ENCODE data around the gene NFAM1. TPM values are rescaled to one million over a fixed set of nuclear protein-coding genes. Genes with fewer than 3 reads are reported as not detected.

NFAM1 gene
- polyA plus RNA-seq, 1 donor, result 1.8 TPM

- WGBS (ENCODE audit: insufficient coverage, low lambda C conversion rate), result 60% methylated on average over 1 of the region's 9 CpGs
- Histone ChIP-seq H3K27me3 (ENCODE audit: control insufficient read depth, insufficient read depth, low read length) (peaks cover 45% of the 10 kb centered on the region), H3K36me3 (ENCODE audit: control insufficient read depth, insufficient read depth, low read length) (no peaks in the 10 kb centered on the region), H3K4me1 (ENCODE audit: control insufficient read depth, insufficient read depth, low read length) (peaks cover 12% of the 10 kb centered on the region), H3K9me3 (ENCODE audit: control insufficient read depth, low read depth, low read length) (no peaks in the 10 kb centered on the region), H3K4me3 (ENCODE audit: low read length) (no peak overlapping the region), H3K27ac (ENCODE audit: low read length) (no peak overlapping the region)
- no peak for DNase-seq
Observed at GRCh38 chr22:42430528-42431125, 1.6 kb downstream of the NFAM1 start.

- H3K36me3 ChIP-seq (ENCODE audit: control insufficient read depth, insufficient read depth, low read length), result no peaks in the 10 kb centered on the region
- H3K9me3 ChIP-seq (ENCODE audit: control insufficient read depth, low read depth, low read length), result no peaks in the 10 kb centered on the region
- peaks cover 42% of the 10 kb centered on the region for H3K27me3 ChIP-seq (ENCODE audit: control insufficient read depth, insufficient read depth, low read length)
- no peak overlapping the region for H3K4me3 ChIP-seq (ENCODE audit: low read length)
- DNase-seq, result no peak
- H3K27ac ChIP-seq (ENCODE audit: low read length), result no peak overlapping the region
- H3K4me1 ChIP-seq (ENCODE audit: control insufficient read depth, insufficient read depth, low read length), result peaks cover 10% of the 10 kb centered on the region
- WGBS (ENCODE audit: insufficient coverage, low lambda C conversion rate), result no CpG with 5 or more reads among the region's 3 CpGs
Observed at GRCh38 chr22:42428760-42429159, 3.4 kb downstream of the NFAM1 start.

- peaks cover 10% of the 10 kb centered on the region for H3K4me1 ChIP-seq (ENCODE audit: control insufficient read depth, insufficient read depth, low read length)
- no peak overlapping the region for H3K4me3 ChIP-seq (ENCODE audit: low read length)
- H3K36me3 ChIP-seq (ENCODE audit: control insufficient read depth, insufficient read depth, low read length), result no peaks in the 10 kb centered on the region
- DNase-seq, result no peak
- peaks cover 35% of the 10 kb centered on the region for H3K27me3 ChIP-seq (ENCODE audit: control insufficient read depth, insufficient read depth, low read length)
- H3K27ac ChIP-seq (ENCODE audit: low read length), result no peak overlapping the region
- no CpG with 5 or more reads among the region's 14 CpGs for WGBS (ENCODE audit: insufficient coverage, low lambda C conversion rate)
- H3K9me3 ChIP-seq (ENCODE audit: control insufficient read depth, low read depth, low read length), result no peaks in the 10 kb centered on the region
Observed at GRCh38 chr22:42428025-42428424, 4.2 kb downstream of the NFAM1 start.

GRCh38 chr22:42427167-42427566, 5.0 kb downstream of the NFAM1 start:
- no peaks in the 10 kb centered on the region for H3K36me3 ChIP-seq (ENCODE audit: control insufficient read depth, insufficient read depth, low read length)
- DNase-seq, result no peak
- no peak overlapping the region for H3K4me3 ChIP-seq (ENCODE audit: low read length)
- WGBS (ENCODE audit: insufficient coverage, low lambda C conversion rate), result 100% methylated on average over 1 of the region's 9 CpGs
- peaks cover 7% of the 10 kb centered on the region for H3K4me1 ChIP-seq (ENCODE audit: control insufficient read depth, insufficient read depth, low read length)
- H3K9me3 ChIP-seq (ENCODE audit: control insufficient read depth, low read depth, low read length), result no peaks in the 10 kb centered on the region
- H3K27ac ChIP-seq (ENCODE audit: low read length), result no peak overlapping the region
- H3K27me3 ChIP-seq (ENCODE audit: control insufficient read depth, insufficient read depth, low read length), result peaks cover 27% of the 10 kb centered on the region

GRCh38 chr22:42425989-42426355, 6.2 kb downstream of the NFAM1 start:
- no peaks in the 10 kb centered on the region for H3K36me3 ChIP-seq (ENCODE audit: control insufficient read depth, insufficient read depth, low read length)
- no peak for DNase-seq
- no CpG with 5 or more reads among the region's 3 CpGs for WGBS (ENCODE audit: insufficient coverage, low lambda C conversion rate)
- H3K27ac ChIP-seq (ENCODE audit: low read length), result no peak overlapping the region
- no peak overlapping the region for H3K4me3 ChIP-seq (ENCODE audit: low read length)
- H3K9me3 ChIP-seq (ENCODE audit: control insufficient read depth, low read depth, low read length), result no peaks in the 10 kb centered on the region
- peaks cover 2% of the 10 kb centered on the region for H3K4me1 ChIP-seq (ENCODE audit: control insufficient read depth, insufficient read depth, low read length)
- H3K27me3 ChIP-seq (ENCODE audit: control insufficient read depth, insufficient read depth, low read length), result peaks cover 15% of the 10 kb centered on the region

GRCh38 chr22:42425337-42425988, 6.7 kb downstream of the NFAM1 start:
- DNase-seq, result no peak
- H3K36me3 ChIP-seq (ENCODE audit: control insufficient read depth, insufficient read depth, low read length), result no peaks in the 10 kb centered on the region
- peaks cover 10% of the 10 kb centered on the region for H3K27me3 ChIP-seq (ENCODE audit: control insufficient read depth, insufficient read depth, low read length)
- no peaks in the 10 kb centered on the region for H3K9me3 ChIP-seq (ENCODE audit: control insufficient read depth, low read depth, low read length)
- no peak overlapping the region for H3K27ac ChIP-seq (ENCODE audit: low read length)
- H3K4me3 ChIP-seq (ENCODE audit: low read length), result no peak overlapping the region
- 100% methylated on average over 2 of the region's 12 CpGs for WGBS (ENCODE audit: insufficient coverage, low lambda C conversion rate)
- H3K4me1 ChIP-seq (ENCODE audit: control insufficient read depth, insufficient read depth, low read length), result no peaks in the 10 kb centered on the region

GRCh38 chr22:42419243-42419881, 12.8 kb downstream of the NFAM1 start:
- DNase-seq, result no peak
- no peaks in the 10 kb centered on the region for H3K36me3 ChIP-seq (ENCODE audit: control insufficient read depth, insufficient read depth, low read length)
- WGBS (ENCODE audit: insufficient coverage, low lambda C conversion rate), result 80% methylated on average over 2 of the region's 18 CpGs
- H3K27ac ChIP-seq (ENCODE audit: low read length), result no peak overlapping the region
- no peaks in the 10 kb centered on the region for H3K27me3 ChIP-seq (ENCODE audit: control insufficient read depth, insufficient read depth, low read length)
- H3K4me3 ChIP-seq (ENCODE audit: low read length), result no peak overlapping the region
- H3K4me1 ChIP-seq (ENCODE audit: control insufficient read depth, insufficient read depth, low read length), result peaks cover 13% of the 10 kb centered on the region
- no peaks in the 10 kb centered on the region for H3K9me3 ChIP-seq (ENCODE audit: control insufficient read depth, low read depth, low read length)

- no peaks in the 10 kb centered on the region for H3K27me3 ChIP-seq (ENCODE audit: control insufficient read depth, insufficient read depth, low read length)
- H3K36me3 ChIP-seq (ENCODE audit: control insufficient read depth, insufficient read depth, low read length), result no peaks in the 10 kb centered on the region
- DNase-seq, result no peak
- H3K4me3 ChIP-seq (ENCODE audit: low read length), result no peak overlapping the region
- no peak overlapping the region for H3K27ac ChIP-seq (ENCODE audit: low read length)
- H3K9me3 ChIP-seq (ENCODE audit: control insufficient read depth, low read depth, low read length), result no peaks in the 10 kb centered on the region
- H3K4me1 ChIP-seq (ENCODE audit: control insufficient read depth, insufficient read depth, low read length), result peaks cover 17% of the 10 kb centered on the region
- no CpG with 5 or more reads among the region's 12 CpGs for WGBS (ENCODE audit: insufficient coverage, low lambda C conversion rate)
Observed at GRCh38 chr22:42418811-42419242, 13.4 kb downstream of the NFAM1 start.

GRCh38 chr22:42417645-42418305, 14.4 kb downstream of the NFAM1 start:
- no CpG with 5 or more reads among the region's 11 CpGs for WGBS (ENCODE audit: insufficient coverage, low lambda C conversion rate)
- Histone ChIP-seq H3K4me3 (ENCODE audit: low read length) (no peak overlapping the region), H3K4me1 (ENCODE audit: control insufficient read depth, insufficient read depth, low read length) (peaks cover 17% of the 10 kb centered on the region), H3K36me3 (ENCODE audit: control insufficient read depth, insufficient read depth, low read length) (no peaks in the 10 kb centered on the region), H3K9me3 (ENCODE audit: control insufficient read depth, low read depth, low read length) (no peaks in the 10 kb centered on the region), H3K27me3 (ENCODE audit: control insufficient read depth, insufficient read depth, low read length) (no peaks in the 10 kb centered on the region), H3K27ac (ENCODE audit: low read length) (no peak overlapping the region)
- DNase-seq, result no peak

- Histone ChIP-seq H3K4me1 (ENCODE audit: control insufficient read depth, insufficient read depth, low read length) (peaks cover 17% of the 10 kb centered on the region), H3K27me3 (ENCODE audit: control insufficient read depth, insufficient read depth, low read length) (no peaks in the 10 kb centered on the region), H3K9me3 (ENCODE audit: control insufficient read depth, low read depth, low read length) (no peaks in the 10 kb centered on the region), H3K27ac (ENCODE audit: low read length) (no peak overlapping the region), H3K4me3 (ENCODE audit: low read length) (no peak overlapping the region), H3K36me3 (ENCODE audit: control insufficient read depth, insufficient read depth, low read length) (no peaks in the 10 kb centered on the region)
- no peak for DNase-seq
- no CpG with 5 or more reads among the region's 18 CpGs for WGBS (ENCODE audit: insufficient coverage, low lambda C conversion rate)
Observed at GRCh38 chr22:42416671-42417230, 15.5 kb downstream of the NFAM1 start.
